ENCODE data around the gene ADAMTSL5.

ADAMTSL5 gene

GRCh38 chr19:1523412-1524286 lies 10.8 kb upstream of the ADAMTSL5 start, which contains the start of gene PLK5:
PLK5 (plus strand) TSS chr19:1524077; CDS start chr19:1526997, 2,920 bp downstream.
- Histone ChIP-seq H3F3A (ENCODE audit: insufficient read depth) (no peaks in the 10 kb centered on the region), H3K4me3 (ENCODE audit: insufficient read depth, low read length, poor library complexity, severe bottlenecking) (no peak within 1 kb of the TSS), H3K9me2 (replicated peaks; ENCODE audit: insufficient read depth, low read length) (no peaks in the 10 kb centered on the region), H3K79me2 (ENCODE audit: insufficient read depth, low read length) (no peaks in the 10 kb centered on the region), H2AFZ (ENCODE audit: low read depth, low read length, severe bottlenecking) (no peak within 1 kb of the TSS), H3K9me3 (ENCODE audit: insufficient read depth, low read length) (no peaks in the 10 kb centered on the region), H3K9ac (ENCODE audit: low read length) (no peak within 1 kb of the TSS), H3K36me3 (ENCODE audit: low read length) (no peaks in the 10 kb centered on the region), H4K20me1 (ENCODE audit: low read depth, low read length) (no peaks in the 10 kb centered on the region), H3K27ac (ENCODE audit: low read depth, low read length) (no peak within 1 kb of the TSS), H3K4me2 (ENCODE audit: low read depth, low read length, poor library complexity, severe bottlenecking) (no peak within 1 kb of the TSS), H3K27me3 (ENCODE audit: low read length) (no peaks in the 10 kb centered on the region)
- TF ChIP-seq EZH2phosphoT487 (conservative IDR thresholded peaks at IDR 0.05; ENCODE audit: low read length), result no peak
- TF ChIP-seq, protein P1, sequence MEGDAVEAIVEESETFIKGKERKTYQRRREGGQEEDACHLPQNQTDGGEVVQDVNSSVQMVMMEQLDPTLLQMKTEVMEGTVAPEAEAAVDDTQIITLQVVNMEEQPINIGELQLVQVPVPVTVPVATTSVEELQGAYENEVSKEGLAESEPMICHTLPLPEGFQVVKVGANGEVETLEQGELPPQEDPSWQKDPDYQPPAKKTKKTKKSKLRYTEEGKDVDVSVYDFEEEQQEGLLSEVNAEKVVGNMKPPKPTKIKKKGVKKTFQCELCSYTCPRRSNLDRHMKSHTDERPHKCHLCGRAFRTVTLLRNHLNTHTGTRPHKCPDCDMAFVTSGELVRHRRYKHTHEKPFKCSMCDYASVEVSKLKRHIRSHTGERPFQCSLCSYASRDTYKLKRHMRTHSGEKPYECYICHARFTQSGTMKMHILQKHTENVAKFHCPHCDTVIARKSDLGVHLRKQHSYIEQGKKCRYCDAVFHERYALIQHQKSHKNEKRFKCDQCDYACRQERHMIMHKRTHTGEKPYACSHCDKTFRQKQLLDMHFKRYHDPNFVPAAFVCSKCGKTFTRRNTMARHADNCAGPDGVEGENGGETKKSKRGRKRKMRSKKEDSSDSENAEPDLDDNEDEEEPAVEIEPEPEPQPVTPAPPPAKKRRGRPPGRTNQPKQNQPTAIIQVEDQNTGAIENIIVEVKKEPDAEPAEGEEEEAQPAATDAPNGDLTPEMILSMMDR (IDR thresholded peaks at IDR 0.05; ENCODE audit: insufficient read depth, low read length, poor library complexity, severe bottlenecking), result no peak

GRCh38 chr19:1522838-1523237 lies 10.0 kb upstream of the ADAMTSL5 start:
- Histone ChIP-seq H3K79me2 (ENCODE audit: insufficient read depth, low read length) (no peaks in the 10 kb centered on the region), H3K27ac (ENCODE audit: low read depth, low read length) (no peak overlapping the region), H3K9ac (ENCODE audit: low read length) (no peak overlapping the region), H3K9me3 (ENCODE audit: insufficient read depth, low read length) (no peaks in the 10 kb centered on the region), H2AFZ (ENCODE audit: low read depth, low read length, severe bottlenecking) (no peak overlapping the region), H3F3A (ENCODE audit: insufficient read depth) (no peaks in the 10 kb centered on the region), H4K20me1 (ENCODE audit: low read depth, low read length) (no peaks in the 10 kb centered on the region), H3K9me2 (replicated peaks; ENCODE audit: insufficient read depth, low read length) (no peaks in the 10 kb centered on the region), H3K4me2 (ENCODE audit: low read depth, low read length, poor library complexity, severe bottlenecking) (no peak overlapping the region), H3K27me3 (ENCODE audit: low read length) (no peaks in the 10 kb centered on the region), H3K36me3 (ENCODE audit: low read length) (no peaks in the 10 kb centered on the region), H3K4me3 (ENCODE audit: insufficient read depth, low read length, poor library complexity, severe bottlenecking) (no peak overlapping the region)
- TF ChIP-seq EZH2phosphoT487 (conservative IDR thresholded peaks at IDR 0.05; ENCODE audit: low read length), result no peak

DNA sequence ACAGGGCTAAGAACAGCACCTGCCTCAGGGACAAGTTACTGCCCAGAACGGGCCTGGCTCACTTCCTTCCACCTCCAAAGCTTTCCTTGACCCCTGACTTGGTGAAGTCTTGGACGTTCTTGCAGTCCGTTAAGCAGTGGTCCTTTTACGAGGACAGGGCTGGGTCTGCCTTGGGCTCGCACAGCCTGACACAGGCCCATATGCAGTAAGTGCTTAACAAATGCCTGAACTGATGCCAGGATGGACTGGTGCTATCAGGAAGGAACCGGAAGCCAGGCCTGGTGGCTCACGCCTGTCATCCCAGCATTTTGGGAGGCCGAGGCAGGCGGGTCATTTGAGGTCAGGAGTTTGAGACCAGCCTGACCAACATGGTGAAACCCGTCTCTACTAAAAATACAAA lies 9.2 kb upstream of the ADAMTSL5 start:
- Histone ChIP-seq H3K79me2 (ENCODE audit: insufficient read depth, low read length) (no peaks in the 10 kb centered on the region), H4K20me1 (ENCODE audit: low read depth, low read length) (no peaks in the 10 kb centered on the region), H2AFZ (ENCODE audit: low read depth, low read length, severe bottlenecking) (no peak overlapping the region), H3K4me2 (ENCODE audit: low read depth, low read length, poor library complexity, severe bottlenecking) (no peak overlapping the region), H3K9me2 (replicated peaks; ENCODE audit: insufficient read depth, low read length) (no peaks in the 10 kb centered on the region), H3K4me3 (ENCODE audit: insufficient read depth, low read length, poor library complexity, severe bottlenecking) (no peak overlapping the region), H3K27me3 (ENCODE audit: low read length) (no peaks in the 10 kb centered on the region), H3K9ac (ENCODE audit: low read length) (no peak overlapping the region), H3F3A (ENCODE audit: insufficient read depth) (no peaks in the 10 kb centered on the region), H3K9me3 (ENCODE audit: insufficient read depth, low read length) (no peaks in the 10 kb centered on the region), H3K36me3 (ENCODE audit: low read length) (no peaks in the 10 kb centered on the region), H3K27ac (ENCODE audit: low read depth, low read length) (no peak overlapping the region)
- TF ChIP-seq EZH2phosphoT487 (conservative IDR thresholded peaks at IDR 0.05; ENCODE audit: low read length), result no peak
- TF ChIP-seq, protein P1 (IDR thresholded peaks at IDR 0.05; ENCODE audit: insufficient read depth, low read length, poor library complexity, severe bottlenecking), result no peak

DNA sequence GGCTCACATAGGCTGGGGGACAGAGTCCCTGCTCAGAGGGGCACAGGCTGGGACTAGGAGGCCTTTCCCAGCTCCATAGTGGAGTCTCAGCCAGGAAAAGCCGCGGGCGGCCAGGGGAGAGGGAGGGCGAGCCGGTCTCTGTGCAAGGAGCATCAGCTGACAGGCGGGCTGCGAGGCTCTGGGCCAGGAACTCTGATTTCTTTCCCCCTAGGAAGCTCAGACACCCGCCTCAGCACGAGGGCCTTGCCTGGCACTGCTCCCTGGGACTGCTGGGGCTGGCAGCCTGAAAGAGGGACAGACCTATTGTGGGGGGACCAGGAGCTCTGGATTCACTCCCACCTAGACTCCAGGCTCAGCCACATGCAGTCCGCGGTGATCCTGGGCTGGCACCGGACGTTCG lies 8.8 kb upstream of the ADAMTSL5 start:
- H3K27ac ChIP-seq (ENCODE audit: low read depth, low read length), result no peak overlapping the region
- H3K27me3 ChIP-seq (ENCODE audit: low read length), result no peaks in the 10 kb centered on the region
- TF ChIP-seq, protein P1 (IDR thresholded peaks at IDR 0.05; ENCODE audit: insufficient read depth, low read length, poor library complexity, severe bottlenecking), result no peak
- no peak for TF ChIP-seq EZH2phosphoT487 (conservative IDR thresholded peaks at IDR 0.05; ENCODE audit: low read length)

More for the DNA sequence above, 8.8 kb upstream of the ADAMTSL5 start:
- Histone ChIP-seq H3K9me3 (ENCODE audit: insufficient read depth, low read length) (no peaks in the 10 kb centered on the region), H3K9me2 (replicated peaks; ENCODE audit: insufficient read depth, low read length) (no peaks in the 10 kb centered on the region), H3K4me2 (ENCODE audit: low read depth, low read length, poor library complexity, severe bottlenecking) (no peak overlapping the region), H3K9ac (ENCODE audit: low read length) (no peak overlapping the region), H3F3A (ENCODE audit: insufficient read depth) (no peaks in the 10 kb centered on the region), H3K79me2 (ENCODE audit: insufficient read depth, low read length) (no peaks in the 10 kb centered on the region), H3K36me3 (ENCODE audit: low read length) (no peaks in the 10 kb centered on the region), H4K20me1 (ENCODE audit: low read depth, low read length) (no peaks in the 10 kb centered on the region), H2AFZ (ENCODE audit: low read depth, low read length, severe bottlenecking) (no peak overlapping the region), H3K4me3 (ENCODE audit: insufficient read depth, low read length, poor library complexity, severe bottlenecking) (no peak overlapping the region)

Data from SU-DHL-6 (cell line).